Measurements from ENCODE around the gene TMEM272. TPM values are rescaled to one million over a fixed set of nuclear protein-coding genes. Genes with fewer than 3 reads are reported as not detected.
A peak's percentile ranks its signal among the peaks of the same experiment; 100 is the strongest.

TMEM272 gene
- total RNA-seq: not detected

DNA sequence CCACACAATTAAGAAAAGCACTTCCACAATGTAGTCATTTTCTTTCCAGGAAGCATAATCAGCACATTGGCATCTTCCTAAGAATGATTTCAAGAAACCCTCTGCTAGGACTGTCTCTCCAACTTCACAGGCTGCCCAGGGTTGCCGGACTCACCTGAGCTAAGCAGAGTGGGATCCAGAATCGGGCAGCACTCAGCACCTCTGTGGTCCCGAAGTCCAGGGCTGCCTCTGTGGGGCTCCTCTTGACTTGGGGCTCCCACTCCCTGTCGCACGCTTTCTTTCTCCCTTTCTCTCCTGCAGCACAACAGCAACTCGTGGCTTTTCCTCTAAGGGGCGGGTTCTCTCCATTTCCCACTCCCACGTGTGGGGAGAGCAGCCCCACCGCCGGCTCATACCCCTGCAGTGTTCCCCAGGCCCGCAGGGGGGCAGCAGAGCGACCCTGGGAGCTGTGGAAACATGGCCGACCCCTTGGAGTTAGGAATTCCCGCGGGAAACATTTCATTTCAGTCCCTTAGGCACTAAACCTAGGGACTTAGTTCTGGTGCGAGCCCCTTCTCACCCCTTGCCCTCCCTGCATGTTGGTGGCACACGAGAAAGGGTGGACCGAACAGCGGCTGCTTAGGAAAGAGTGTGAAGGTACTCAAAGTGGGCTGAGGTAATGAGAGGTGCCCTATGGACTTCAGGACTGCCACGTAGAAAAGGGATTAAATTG, at the start of gene TMEM272:
TSS of gene TMEM272 (minus strand) at position 316 of the 712 bp plus-strand sequence. CDS start 6,647 bp downstream, outside the sequence.
- peaks cover 10% of the 10 kb centered on the region for H3K4me1 ChIP-seq
- intact Hi-C loops (cut with DNase I): loop anchor here (10.0 kb wide), 1 partner anchor 280 kb away; the partner anchor contains the start of gene NEK5
- DNase-seq (peak; percentile 55 to 73 (median 68)), ATAC-seq (peak; percentile 93)
- no peak within 1 kb of the TSS for H3K27ac ChIP-seq
- 26 to 30% methylated on average over 16 to 20 of the region's 20 CpGs for WGBS, 2 donors
- no peaks in the 10 kb centered on the region for H3K36me3 ChIP-seq (replicated peaks in 1 of 2; ENCODE audit: insufficient read depth in 1 of 2, low read depth in 2 of 2)
- no peaks in the 10 kb centered on the region for H3K9me3 ChIP-seq
- H3K27me3 ChIP-seq: no peaks in the 10 kb centered on the region
- TF ChIP-seq POLR2A (IDR thresholded peaks at IDR 0.05): no peak
- TF ChIP-seq CTCF (IDR thresholded peaks at IDR 0.05): peak; percentile 78 to 95 (median 89)
- H3K4me3 ChIP-seq: no peak within 1 kb of the TSS

DNA sequence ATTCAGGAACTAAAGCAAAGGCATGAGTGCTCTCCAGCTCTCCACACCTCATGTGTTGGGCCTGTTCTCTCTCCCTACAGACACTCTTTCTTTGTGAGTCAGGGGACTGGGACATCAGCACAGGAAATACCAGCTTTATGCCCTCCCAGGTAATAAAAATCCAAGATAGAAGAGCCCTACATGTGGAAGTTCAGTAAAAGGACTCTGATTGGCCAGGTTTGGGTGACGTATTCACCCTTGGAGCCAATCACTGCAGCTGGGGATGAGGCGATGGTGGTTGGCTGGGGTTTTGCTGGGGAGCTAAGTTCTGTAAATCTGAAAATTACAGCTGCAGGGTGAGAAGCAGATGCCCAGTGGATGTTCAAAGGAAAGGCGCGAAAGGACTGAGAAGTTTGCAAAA, 49.3 kb upstream of the TMEM272 start:
- Histone ChIP-seq H3K27me3 (no peaks in the 10 kb centered on the region), H3K36me3 (replicated peaks in 1 of 2; ENCODE audit: insufficient read depth in 1 of 2, low read depth in 2 of 2) (no peaks in the 10 kb centered on the region), H3K27ac (no peak overlapping the region), H3K9me3 (no peaks in the 10 kb centered on the region), H3K4me1 (no peaks in the 10 kb centered on the region), H3K4me3 (no peak overlapping the region)
- ATAC-seq: no peak
- WGBS, 2 donors: 91% methylated on average over 4 of the region's 4 CpGs
- intact Hi-C loops (cut with DNase I): no loop called here
- no peak for DNase-seq
- no peak for TF ChIP-seq POLR2A (IDR thresholded peaks at IDR 0.05)
- TF ChIP-seq CTCF (IDR thresholded peaks at IDR 0.05): no peak

GRCh38 chr13:51892657-51893056, 47.7 kb upstream of the TMEM272 start:
- no peaks in the 10 kb centered on the region for H3K27me3 ChIP-seq
- H3K4me3 ChIP-seq: no peak overlapping the region
- intact Hi-C loops (cut with DNase I): no loop called here
- H3K27ac ChIP-seq: no peak overlapping the region
- H3K9me3 ChIP-seq: no peaks in the 10 kb centered on the region
- DNase-seq (no peak), ATAC-seq (no peak)
- TF ChIP-seq CTCF (IDR thresholded peaks at IDR 0.05) (no peak), POLR2A (IDR thresholded peaks at IDR 0.05) (no peak)
- H3K36me3 ChIP-seq (replicated peaks in 1 of 2; ENCODE audit: insufficient read depth in 1 of 2, low read depth in 2 of 2): no peaks in the 10 kb centered on the region
- 62 to 71% methylated on average over 3 of the region's 3 CpGs for WGBS, 2 donors
- no peaks in the 10 kb centered on the region for H3K4me1 ChIP-seq

DNA sequence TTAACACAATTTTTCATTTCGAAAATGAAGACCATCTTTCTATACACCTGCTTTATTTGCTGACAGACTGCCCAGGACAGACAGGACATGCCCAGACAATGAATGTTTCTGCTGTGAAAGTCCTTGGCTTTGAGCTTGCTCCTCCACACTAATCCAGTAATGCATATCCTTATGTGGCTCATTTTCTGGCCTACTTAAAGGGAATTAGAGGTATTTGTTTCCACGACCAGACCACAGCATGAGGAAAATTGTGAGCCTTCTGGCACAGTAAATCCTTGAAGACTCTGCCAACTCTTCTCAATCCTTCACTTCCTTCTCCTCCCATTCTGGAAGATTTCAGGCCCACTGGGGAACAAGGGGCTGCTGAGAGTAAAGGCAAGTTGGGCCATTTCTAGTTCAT, 42.5 kb upstream of the TMEM272 start:
- Histone ChIP-seq H3K27me3 (no peaks in the 10 kb centered on the region), H3K9me3 (no peaks in the 10 kb centered on the region), H3K4me1 (no peaks in the 10 kb centered on the region), H3K27ac (no peak overlapping the region), H3K4me3 (no peak overlapping the region), H3K36me3 (replicated peaks in 1 of 2; ENCODE audit: insufficient read depth in 1 of 2, low read depth in 2 of 2) (no peaks in the 10 kb centered on the region)
- WGBS, 2 donors: 78 to 79% methylated on average over 2 of the region's 2 CpGs
- intact Hi-C loops (cut with DNase I): no loop called here
- DNase-seq: no peak
- no peak for ATAC-seq
- TF ChIP-seq CTCF (IDR thresholded peaks at IDR 0.05) (no peak), POLR2A (IDR thresholded peaks at IDR 0.05) (no peak)

DNA sequence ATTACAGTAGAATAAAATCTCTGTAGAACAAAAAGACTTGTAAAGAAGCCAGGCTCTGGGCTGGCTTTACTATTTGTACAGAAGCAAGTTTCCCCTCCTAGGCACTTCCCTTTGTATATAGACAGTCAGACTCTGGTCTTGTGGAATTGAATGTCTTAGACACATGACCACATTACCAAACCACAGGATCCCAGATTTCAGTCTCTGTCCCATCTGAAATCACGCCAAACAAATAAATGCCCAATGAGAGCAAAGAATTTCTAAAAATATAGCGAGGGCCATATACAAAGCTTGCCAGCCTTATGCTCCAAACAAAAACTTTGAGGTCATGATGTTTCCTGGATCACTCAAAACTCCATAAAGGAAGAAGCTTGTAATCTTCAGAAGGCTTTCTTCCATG, 40.7 kb upstream of the TMEM272 start:
- Histone ChIP-seq H3K27ac (no peak overlapping the region), H3K36me3 (replicated peaks in 1 of 2; ENCODE audit: insufficient read depth in 1 of 2, low read depth in 2 of 2) (no peaks in the 10 kb centered on the region), H3K9me3 (no peaks in the 10 kb centered on the region), H3K4me3 (no peak overlapping the region), H3K27me3 (no peaks in the 10 kb centered on the region), H3K4me1 (no peaks in the 10 kb centered on the region)
- TF ChIP-seq POLR2A (IDR thresholded peaks at IDR 0.05) (no peak), CTCF (IDR thresholded peaks at IDR 0.05) (no peak)
- WGBS, 2 donors: 90 to 93% methylated on average over 2 of the region's 2 CpGs
- intact Hi-C loops (cut with DNase I): no loop called here
- ATAC-seq: no peak
- no peak for DNase-seq
